Panc1 (cell line): ENCODE measurements around the gene E2F1. TPM values are rescaled to one million over a fixed set of nuclear protein-coding genes. Genes with fewer than 3 reads are reported as not detected.

Experiments used
- ATAC-seq: fragments of 200-7000 bp; cut with Tn5 transposase; 2 replicates; pipeline ENCODE4 v1.9.1; 2020; ENCODE audit warnings: mild to moderate bottlenecking, moderate library complexity
- BruUV-seq: library from RNA; stranded (reverse); fragments of 400-500 nt; replicated peaks from 2 replicates; lab custom pipeline; 2021; lab: Mats Ljungman, UMichigan
- CTCF ChIA-PET: fragments of 300-600 bp; sonication (Branson Sonifier 250); formaldehyde crosslinking; loops from one replicate; lab custom pipeline; 2022; ENCODE audit warnings: antibody characterized with exemption; lab: Charles Lee
- POLR2A ChIA-PET: fragments of 300-600 bp; sonication (Branson Sonifier 250); formaldehyde crosslinking; loops from one replicate; lab custom pipeline; 2022; ENCODE audit warnings: antibody characterized with exemption; lab: Charles Lee
- DNase-seq: peaks from one replicate; pipeline ENCODE4 v3.0.0-alpha.2; 2010; ENCODE audit warnings: low read depth, low spot score
- H3K27ac ChIP-seq: 2 replicates; pipeline ENCODE4 v1.5.1; 2011; ENCODE audit warnings: mild to moderate bottlenecking, low read length, inconsistent platforms
- H3K27me3 ChIP-seq: fragments of 200-500 bp; sonication (Bioruptor generic); 2 replicates; pipeline ENCODE4 v1.6.0; 2014; ENCODE audit warnings: low read length, inconsistent platforms; ENCODE audit not compliant: control insufficient read depth, insufficient read depth
- H3K36me3 ChIP-seq: fragments of 200-500 bp; sonication (Bioruptor generic); 2 replicates; pipeline ENCODE4 v1.5.1; 2014; ENCODE audit warnings: inconsistent platforms, mild to moderate bottlenecking, low read length, moderate library complexity; ENCODE audit not compliant: control insufficient read depth, insufficient read depth
- H3K4me1 ChIP-seq: 2 replicates; pipeline ENCODE4 v1.5.1; 2011; ENCODE audit warnings: inconsistent platforms, mild to moderate bottlenecking, low read length, moderate library complexity; ENCODE audit not compliant: control insufficient read depth, insufficient read depth
- H3K4me3 ChIP-seq, 2 experiments: 2 replicates each; pipeline ENCODE4 v1.5.1; 2011 to 2012; ENCODE audit warnings: low read depth in 2 of 2, low read length in 2 of 2, mild to moderate bottlenecking in 2 of 2, inconsistent platforms in 1 of 2, moderate library complexity in 1 of 2
- H3K9me3 ChIP-seq: fragments of 200-500 bp; sonication (Bioruptor generic); 2 replicates; pipeline ENCODE4 v1.5.1; 2014; ENCODE audit warnings: low read depth, mild to moderate bottlenecking, inconsistent platforms, low read length, moderate library complexity; ENCODE audit not compliant: control insufficient read depth, insufficient read depth
- CTCF ChIP-seq: fragments of 450-650 bp; IDR thresholded peaks from 2 replicates; pipeline ENCODE4 v1.5.1; 2017; ENCODE audit warnings: mild to moderate bottlenecking
- REST ChIP-seq, 2 experiments: IDR thresholded peaks; 2 replicates each; pipeline ENCODE4 v1.6.1; 2011 to 2012; ENCODE audit warnings: low read depth in 2 of 2, control low read depth in 1 of 2, low read length in 1 of 2, mild to moderate bottlenecking in 1 of 2, moderate library complexity in 1 of 2; ENCODE audit not compliant: insufficient read depth in 1 of 2
- SIN3A ChIP-seq: IDR thresholded peaks from 2 replicates; pipeline ENCODE4 v1.6.1; 2012; ENCODE audit warnings: low read depth, mild to moderate bottlenecking, low read length, moderate library complexity, borderline replicate concordance; ENCODE audit not compliant: insufficient read depth
- in situ Hi-C: cut with HindIII; loops from 2 replicates; pipeline ENCODE4 v1.10.0; 2016; ENCODE audit warnings: low sequenced_read_pairs, low pct_unique_long_range_greater_than_20kb
- intact Hi-C: fragments of 100-400 bp; cut with micrococcal nuclease; formaldehyde crosslinking; loops from one replicate; pipeline ENCODE4 v1.10.0; 2022; ENCODE audit not compliant: unreplicated experiment
- total RNA-seq: library from RNA; stranded (reverse); gene quantifications from one replicate; pipeline ENCODE4 v1.2.1, GENCODE V29; 2021; ENCODE audit not compliant: unreplicated experiment

Gene E2F1
- total RNA-seq, 1 experiment from 2014 or later, result 64.2 TPM

DNA sequence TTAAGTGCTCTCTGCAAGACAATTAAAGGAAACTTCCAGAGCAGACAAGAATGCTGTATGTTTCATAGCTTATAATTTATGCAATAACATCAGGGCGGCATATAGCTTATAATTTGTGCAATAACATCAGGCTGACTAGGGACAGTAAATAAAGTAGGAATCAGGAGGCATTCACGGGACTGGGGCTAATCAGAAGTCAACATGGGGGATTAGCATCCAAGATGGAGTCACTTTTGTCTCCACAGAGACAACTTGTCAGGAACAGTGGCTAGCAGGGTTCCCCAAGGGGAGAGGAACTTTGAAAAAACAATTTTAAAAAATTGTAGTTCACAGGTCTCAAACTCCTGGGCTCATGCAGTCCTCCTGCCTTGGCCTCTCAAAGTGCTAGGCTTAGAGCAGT lies 42.3 kb upstream of the E2F1 start:
- H3K4me3 ChIP-seq, result no peak overlapping the region
- intact Hi-C loops, result no loop called here
- H3K36me3 ChIP-seq, result no peaks in the 10 kb centered on the region
- H3K4me1 ChIP-seq, result peaks cover 1% of the 10 kb centered on the region
- POLR2A ChIA-PET, result no interaction called here
- in situ Hi-C loops, result no loop called here
- ATAC-seq (no peak), DNase-seq (no peak)
- H3K9me3 ChIP-seq, result no peaks in the 10 kb centered on the region
- no peak overlapping the region for H3K27ac ChIP-seq
- BruUV-seq, result no TSS peak
- H3K27me3 ChIP-seq, result no peaks in the 10 kb centered on the region
- CTCF ChIA-PET, result no interaction called here
- TF ChIP-seq REST (IDR thresholded peaks at IDR 0.05; ENCODE audit: insufficient read depth in 1 of 2, low read depth in 2 of 2, low read length in 1 of 2) (no peak), CTCF (no peak)

GRCh38 chr20:33727806-33728205 lies 41.6 kb upstream of the E2F1 start:
- Histone ChIP-seq H3K27me3 (no peaks in the 10 kb centered on the region), H3K9me3 (no peaks in the 10 kb centered on the region), H3K4me1 (no peaks in the 10 kb centered on the region), H3K4me3 (no peak overlapping the region), H3K36me3 (no peaks in the 10 kb centered on the region), H3K27ac (no peak overlapping the region)
- no peak for DNase-seq
- TF ChIP-seq CTCF (no peak), REST (IDR thresholded peaks at IDR 0.05; ENCODE audit: insufficient read depth in 1 of 2, low read depth in 2 of 2, low read length in 1 of 2) (no peak), SIN3A (no peak)
- ATAC-seq, result no peak
- intact Hi-C loops (no loop called here), in situ Hi-C loops (no loop called here)
- POLR2A ChIA-PET, result no interaction called here
- CTCF ChIA-PET, result no interaction called here
- BruUV-seq, result no TSS peak
